Posterior vena cava (tissue), 2 donors: ENCODE measurements around the gene CREBRF. TPM values are rescaled to one million over a fixed set of nuclear protein-coding genes. Genes with fewer than 3 reads are reported as not detected.
A peak's percentile ranks its signal among the peaks of the same experiment; 100 is the strongest.
"Not testable (repeated sequence)": the region's sequence is repeated elsewhere in the genome, so short reads cannot be mapped to it uniquely, and the experiment has no call there.

Experiments used
- DNase-seq: peaks from one replicate; pipeline ENCODE4 v3.0.0-alpha.2; 2020; ENCODE audit warnings: low spot score
- intact Hi-C, 2 donors: fragments of 100-400 bp; cut with DNase I; formaldehyde crosslinking; loops; one replicate each; pipeline versions ENCODE4 v1.14.1 to v1.14.2; 2022 to 2023
- total RNA-seq, 2 donors: library from RNA; stranded (reverse); fragmentation: NEBNext Ultra II Directional; extraction: Animal tissue kit (Norgen Biotek cat#: 25700); gene quantifications; one replicate each; pipeline ENCODE4 v1.2.1, GENCODE V29; 2021
- donor health status: DM: yes; HTN: yes; CAD: no.
- donor health status: DM: yes; HTN: yes; CAD: no.

The CREBRF gene
- total RNA-seq, 2 donors from 2014 or later, result 26.1 to 27.8 TPM

DNA sequence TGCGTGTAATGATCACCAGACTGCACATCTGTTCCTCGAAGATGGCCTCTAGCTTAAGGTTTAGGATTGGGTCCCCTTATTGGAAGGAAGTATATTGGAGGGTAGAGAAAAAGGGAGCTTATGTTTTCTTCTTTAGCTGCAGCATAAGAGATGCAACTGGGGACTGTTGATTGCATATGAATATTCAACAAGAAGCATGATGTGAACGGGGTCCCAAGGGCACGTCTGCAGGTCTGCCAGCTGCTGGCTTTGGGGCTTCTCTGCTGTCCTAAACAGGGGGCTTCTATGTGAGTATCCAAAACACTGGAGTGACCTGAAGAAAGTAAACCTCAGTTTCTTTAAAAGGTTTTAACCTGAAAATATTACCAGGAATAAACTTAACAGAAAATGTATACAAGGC lies 84.6 kb downstream of the CREBRF start:
- intact Hi-C loops, result loop anchor here in 1 of 2 donors (10.0 kb wide), 1 partner anchor 156 kb away; the partner anchor contains the start of gene ATP6V0E1
- DNase-seq, result no peak

DNA sequence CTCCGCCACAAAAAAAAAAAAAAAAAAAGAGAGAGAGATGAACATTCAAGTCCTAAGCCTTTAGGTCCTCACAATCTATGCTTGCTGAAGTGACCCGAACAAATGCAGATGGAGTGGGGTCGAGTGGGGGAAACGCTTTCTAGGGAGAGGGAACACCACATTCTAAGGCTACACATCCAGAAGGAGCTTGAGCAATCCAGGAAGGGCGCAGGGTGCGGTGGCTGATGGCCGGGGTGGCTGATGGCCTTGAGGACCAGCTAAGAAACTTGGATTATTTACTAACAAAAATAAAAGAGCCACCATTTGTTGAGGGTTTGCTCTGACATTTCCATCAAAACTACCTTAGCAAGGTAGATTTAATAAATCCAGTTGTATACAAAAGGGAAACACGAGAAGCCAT lies 87.4 kb downstream of the CREBRF start:
- intact Hi-C loops, result loop anchor here in 1 of 2 donors (10.0 kb wide), 1 partner anchor 159 kb away; the partner anchor contains the start of gene ATP6V0E1
- no peak for DNase-seq

- DNase-seq, result peak; percentile 98
- intact Hi-C loops, result loop anchor here in 1 of 2 donors (10.0 kb wide), 1 partner anchor 160 kb away; the partner anchor contains the start of gene ATP6V0E1
Measured at GRCh38 chr5:173144200-173145176, 88.3 kb downstream of the CREBRF start, which contains the start of gene BNIP1. Gene BNIP1 (plus strand): TSS chr5:173144531. CDS start chr5:173144546, 15 bp downstream.

- no peak for DNase-seq
- intact Hi-C loops, result loop anchor here in 1 of 2 donors (10.0 kb wide), 1 partner anchor 164 kb away; the partner anchor contains the start of gene ATP6V0E1
Measured at GRCh38 chr5:173148354-173148753, 92.2 kb downstream of the CREBRF start.

GRCh38 chr5:173152547-173152946 lies 96.4 kb downstream of the CREBRF start:
- intact Hi-C loops, result no loop called here
- DNase-seq, result no peak

DNA sequence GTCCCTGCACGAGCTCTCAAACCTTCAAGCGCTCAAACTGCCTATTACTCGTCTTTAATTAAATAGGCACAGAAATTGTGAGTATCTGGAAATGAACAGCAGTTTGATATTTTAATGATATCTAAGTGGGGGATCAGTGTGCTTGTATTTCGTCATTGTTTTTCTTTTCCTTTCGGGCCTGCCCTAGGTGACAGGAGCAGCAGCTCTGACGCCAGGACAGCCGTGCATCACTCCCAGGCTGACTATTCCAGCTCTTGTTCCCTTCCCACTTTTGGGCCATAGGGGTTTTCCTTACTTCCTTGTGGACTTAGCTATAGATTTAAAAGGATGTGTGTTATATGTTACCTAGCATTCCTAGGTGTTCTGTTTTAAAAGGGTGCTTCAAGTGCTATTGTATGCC lies 97.7 kb downstream of the CREBRF start:
- intact Hi-C loops, result no loop called here
- DNase-seq, result no peak

DNA sequence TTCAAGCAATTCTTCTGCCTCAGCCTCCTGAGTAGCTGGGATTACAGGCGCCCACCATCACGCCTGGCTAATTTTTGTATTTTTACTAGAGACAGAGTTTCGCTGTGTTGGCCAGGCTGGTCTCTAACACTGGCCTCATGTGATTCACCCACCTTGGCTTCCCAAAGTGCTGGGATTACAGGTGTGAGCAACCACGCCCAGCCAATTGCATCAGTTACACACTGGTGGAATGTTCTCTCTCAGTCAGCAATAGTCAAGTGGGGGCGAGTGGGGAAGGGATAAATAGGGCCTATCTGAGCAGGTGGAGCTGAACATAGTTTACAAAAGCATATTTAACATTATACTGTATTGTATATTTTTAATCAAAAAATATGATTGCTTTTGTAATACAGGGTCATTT lies 98.5 kb downstream of the CREBRF start:
- DNase-seq, intact Hi-C loops: not testable (repeated sequence)

DNA sequence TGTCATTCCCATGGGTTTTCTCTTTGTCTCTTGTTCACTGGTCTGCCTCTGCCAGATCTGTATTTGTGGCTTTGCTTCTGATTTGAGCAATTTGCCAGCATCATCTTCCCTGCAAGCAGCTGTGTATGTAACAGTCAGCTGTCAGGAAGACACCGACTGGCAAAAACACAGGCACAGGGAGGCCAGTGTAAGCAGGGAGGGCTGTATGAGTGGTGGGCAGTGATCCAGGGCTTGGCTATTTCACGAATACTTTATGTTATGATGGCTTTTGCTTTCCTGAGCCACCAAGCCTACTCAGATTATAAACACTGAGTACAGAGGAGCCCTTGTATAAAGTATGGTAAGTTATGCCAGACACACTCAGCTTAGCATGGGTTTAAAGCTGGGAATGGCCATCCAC lies 99.8 kb downstream of the CREBRF start:
- no peak for DNase-seq
- intact Hi-C loops, result no loop called here

DNA sequence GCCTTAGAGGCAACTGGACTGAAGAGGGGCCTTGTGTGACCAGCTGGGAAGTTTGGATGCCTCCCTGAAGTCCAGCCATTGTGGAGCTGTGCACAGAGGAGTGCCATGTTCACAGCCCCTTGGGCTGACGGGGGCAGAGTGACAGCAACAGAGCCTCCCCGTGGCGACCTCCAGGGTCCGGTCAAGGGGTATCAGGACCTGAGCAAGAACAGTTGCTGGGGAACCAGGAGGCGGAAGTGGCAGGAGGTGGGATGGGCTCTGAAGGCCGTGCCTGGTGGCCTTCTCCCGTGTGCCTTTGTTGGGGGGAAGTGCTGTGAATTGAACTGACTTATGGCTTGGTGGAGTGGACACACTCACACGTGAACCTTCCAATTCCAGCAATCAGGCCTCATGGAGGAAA lies 102.2 kb downstream of the CREBRF start:
- intact Hi-C loops, result no loop called here
- DNase-seq, result no peak

DNA sequence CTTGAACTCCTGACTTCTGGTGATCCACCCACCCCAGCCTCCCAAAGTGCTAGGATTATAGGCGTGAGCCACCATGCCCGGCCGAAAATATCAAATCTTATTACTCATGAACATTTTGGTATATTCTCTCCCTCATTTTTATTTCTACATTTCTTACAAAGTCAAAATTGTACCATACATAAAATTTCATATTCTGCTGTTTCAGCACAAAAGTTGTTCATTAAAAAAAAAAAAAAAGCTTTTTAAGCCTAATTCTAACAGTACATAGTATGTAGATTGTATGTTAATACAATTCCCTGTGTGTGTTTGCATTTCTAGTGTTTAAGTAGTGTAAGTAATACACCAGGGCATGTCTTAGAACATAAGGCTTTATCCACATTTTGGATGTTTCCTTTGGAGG lies 103.1 kb downstream of the CREBRF start:
- DNase-seq, result no peak
- intact Hi-C loops, result no loop called here

DNA sequence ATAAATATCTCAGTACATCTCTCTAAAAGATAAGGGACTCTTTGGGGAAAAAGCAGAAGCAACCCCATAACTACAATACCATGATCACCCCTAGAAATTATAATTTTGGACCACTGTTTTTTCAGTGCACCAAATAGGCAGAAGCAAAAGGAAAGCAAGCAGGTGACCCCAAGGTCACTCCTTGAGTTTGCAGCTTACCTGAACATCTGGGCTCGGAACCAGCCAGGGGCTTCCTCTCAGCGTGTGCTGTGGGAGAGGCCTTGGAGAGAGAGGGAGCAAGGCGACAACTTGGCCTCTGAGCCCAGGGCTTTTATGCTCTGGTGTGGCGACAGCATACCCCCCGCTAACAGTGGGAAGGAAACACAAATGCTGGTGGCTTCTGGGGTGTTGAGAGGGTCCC lies 105.0 kb downstream of the CREBRF start:
- intact Hi-C loops, result no loop called here
- DNase-seq, result no peak

- intact Hi-C loops, result no loop called here
- no peak for DNase-seq
Measured at GRCh38 chr5:173163219-173163618, 107.1 kb downstream of the CREBRF start.

DNA sequence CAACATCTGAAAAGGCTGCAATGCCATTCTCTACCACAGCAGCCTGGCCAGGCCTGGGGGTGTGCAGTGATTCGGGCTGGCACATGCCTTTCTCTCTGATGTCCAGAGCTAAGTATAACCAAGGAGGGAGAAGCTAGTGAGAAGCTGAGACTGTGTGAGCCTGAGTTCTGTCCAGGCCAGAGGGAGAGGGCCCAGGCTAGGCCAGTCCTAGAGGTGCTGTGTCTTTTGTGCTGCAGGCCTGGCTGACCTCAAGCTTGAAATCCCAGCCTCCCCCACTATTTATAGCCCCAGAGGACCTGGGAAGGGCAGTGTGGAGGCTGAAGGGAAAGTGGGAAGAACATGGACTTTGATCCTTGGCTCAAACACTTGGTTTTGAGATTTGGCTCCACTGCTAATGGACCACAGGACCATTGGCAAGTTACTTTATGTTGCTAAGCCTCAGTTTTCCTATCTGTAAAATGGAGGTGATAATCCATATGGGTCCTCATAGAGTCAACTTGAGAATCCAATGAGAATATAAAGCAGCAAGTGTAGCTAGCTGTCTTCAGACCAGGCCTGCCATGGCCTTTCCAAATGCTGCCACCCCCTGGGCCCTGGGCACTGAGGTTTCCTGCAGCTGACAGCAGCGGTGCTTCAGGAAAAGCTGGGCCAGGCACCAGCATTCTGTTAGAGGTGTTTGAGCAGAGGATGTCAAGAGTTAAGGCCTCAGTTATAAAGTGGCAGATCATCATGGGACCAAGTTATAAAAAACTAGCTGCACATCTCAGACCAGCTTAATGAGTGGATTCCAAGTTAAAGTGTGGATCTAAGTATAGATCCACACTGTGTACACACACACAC lies 109.2 kb downstream of the CREBRF start:
- intact Hi-C loops, result no loop called here

GRCh38 chr5:173172166-173172565 lies 116.0 kb downstream of the CREBRF start:
- intact Hi-C loops, result no loop called here

More for the DNA sequence above, 109.2 kb downstream of the CREBRF start:
- no peak for DNase-seq

DNA sequence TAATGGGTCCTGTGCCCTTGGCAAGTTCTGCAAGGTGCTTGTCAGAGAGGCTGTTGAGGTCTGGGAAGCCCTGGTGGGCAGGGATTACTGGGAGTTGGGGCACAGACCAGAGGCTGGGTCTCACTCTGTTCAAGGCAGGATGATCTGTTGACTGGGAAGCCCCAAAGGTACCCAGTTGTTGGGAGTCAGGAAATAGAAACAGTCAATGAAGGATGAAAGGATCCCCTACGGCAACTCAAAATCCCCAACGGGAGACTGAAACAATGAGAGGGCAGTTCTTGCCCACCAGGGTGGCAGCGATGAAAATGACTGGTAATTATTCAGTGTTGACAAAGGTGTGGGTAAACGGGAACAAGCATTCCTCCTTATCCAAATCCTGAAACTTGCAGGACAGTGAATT lies 119.4 kb downstream of the CREBRF start:
- intact Hi-C loops, result no loop called here
- no peak for DNase-seq

More at GRCh38 chr5:173172166-173172565, 116.0 kb downstream of the CREBRF start:
- DNase-seq, result no peak

DNA sequence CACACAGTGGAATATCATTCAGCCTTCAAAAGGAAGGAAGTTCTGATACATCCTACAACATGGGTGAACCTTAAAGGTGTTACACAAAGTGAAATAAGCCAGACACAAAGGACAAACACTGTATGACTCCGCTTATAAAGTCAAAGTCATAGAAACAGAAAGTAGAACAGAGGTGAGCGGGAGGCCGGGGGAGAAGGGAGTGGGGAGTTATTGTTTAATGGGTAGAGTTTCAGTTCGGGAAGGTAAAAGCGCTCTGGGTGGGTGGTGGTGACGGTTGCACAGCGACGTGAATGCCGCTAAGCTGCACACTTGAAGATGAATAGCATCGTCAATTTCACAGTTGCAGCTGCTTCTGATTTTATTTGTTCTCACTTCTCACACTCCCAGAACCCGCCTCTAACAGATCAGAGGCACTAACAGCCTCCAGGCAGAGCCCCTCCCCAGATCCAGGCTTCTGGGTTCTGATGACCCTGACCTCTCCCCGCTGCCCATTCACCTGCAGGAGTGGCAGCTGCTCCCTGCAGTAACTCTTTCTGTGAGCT lies 122.3 kb downstream of the CREBRF start:
- peak; percentile 10 for DNase-seq
- intact Hi-C loops, result no loop called here

DNA sequence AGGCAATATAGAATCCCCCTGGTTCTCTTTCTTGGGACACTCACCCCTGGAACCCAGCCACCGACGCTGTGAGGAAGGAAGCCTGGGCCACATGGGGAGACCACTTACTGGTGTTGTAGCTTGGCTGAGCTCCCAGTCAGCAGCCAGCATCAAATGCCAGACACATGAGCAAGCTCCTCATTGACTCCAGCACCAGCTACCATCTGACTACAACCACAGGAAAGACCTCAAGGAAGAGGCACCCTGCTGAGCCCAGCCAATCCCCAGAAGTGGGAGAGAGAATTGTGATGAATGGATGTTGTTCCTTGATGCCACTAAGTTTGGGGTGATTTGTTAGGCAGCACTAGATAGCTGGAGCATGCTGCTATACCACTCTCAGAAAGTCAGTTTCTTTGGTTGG lies 124.2 kb downstream of the CREBRF start:
- intact Hi-C loops, result no loop called here
- no peak for DNase-seq

GRCh38 chr5:173187054-173187743 lies 131.0 kb downstream of the CREBRF start:
- intact Hi-C loops, result no loop called here
- DNase-seq, result no peak

DNA sequence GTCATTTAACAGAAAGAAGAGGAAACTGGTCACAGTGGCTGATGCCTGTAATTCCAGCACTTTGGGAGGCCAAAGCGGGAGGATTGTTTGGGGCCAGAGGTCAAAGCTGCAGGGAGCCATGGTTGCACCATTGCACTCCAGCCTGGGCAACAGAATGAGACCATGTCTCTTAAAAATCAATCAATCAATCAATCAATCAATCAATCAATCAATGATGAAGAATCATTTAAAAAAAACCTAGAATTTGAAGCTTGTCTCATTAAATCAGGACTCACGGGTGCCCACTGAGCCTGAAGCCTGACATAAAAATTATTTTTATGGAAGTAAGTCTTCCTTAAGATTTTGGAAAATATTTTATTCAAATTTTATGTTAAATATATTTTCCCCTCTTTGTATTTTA lies 132.1 kb downstream of the CREBRF start:
- no peak for DNase-seq
- intact Hi-C loops, result no loop called here
